ENCODE data around the gene THRAP3.

GRCh38 chr1:36300526-36300925, 76.3 kb downstream of the THRAP3 start:
- TF ChIP-seq EZH2 (IDR thresholded peaks at IDR 0.05; ENCODE audit: borderline replicate concordance, low read depth, low read length, severe bottlenecking) (no peak), CTCF (IDR thresholded peaks at IDR 0.05; ENCODE audit: borderline replicate concordance, extremely low read depth, low read length, poor library complexity, severe bottlenecking) (no peak)
